ENCODE results near the gene ZNF391. TPM values are rescaled to one million over a fixed set of nuclear protein-coding genes. Genes with fewer than 3 reads are reported as not detected.

ZNF391 gene
- total RNA-seq = 0.54 and 0.66 TPM in 2 replicates

DNA sequence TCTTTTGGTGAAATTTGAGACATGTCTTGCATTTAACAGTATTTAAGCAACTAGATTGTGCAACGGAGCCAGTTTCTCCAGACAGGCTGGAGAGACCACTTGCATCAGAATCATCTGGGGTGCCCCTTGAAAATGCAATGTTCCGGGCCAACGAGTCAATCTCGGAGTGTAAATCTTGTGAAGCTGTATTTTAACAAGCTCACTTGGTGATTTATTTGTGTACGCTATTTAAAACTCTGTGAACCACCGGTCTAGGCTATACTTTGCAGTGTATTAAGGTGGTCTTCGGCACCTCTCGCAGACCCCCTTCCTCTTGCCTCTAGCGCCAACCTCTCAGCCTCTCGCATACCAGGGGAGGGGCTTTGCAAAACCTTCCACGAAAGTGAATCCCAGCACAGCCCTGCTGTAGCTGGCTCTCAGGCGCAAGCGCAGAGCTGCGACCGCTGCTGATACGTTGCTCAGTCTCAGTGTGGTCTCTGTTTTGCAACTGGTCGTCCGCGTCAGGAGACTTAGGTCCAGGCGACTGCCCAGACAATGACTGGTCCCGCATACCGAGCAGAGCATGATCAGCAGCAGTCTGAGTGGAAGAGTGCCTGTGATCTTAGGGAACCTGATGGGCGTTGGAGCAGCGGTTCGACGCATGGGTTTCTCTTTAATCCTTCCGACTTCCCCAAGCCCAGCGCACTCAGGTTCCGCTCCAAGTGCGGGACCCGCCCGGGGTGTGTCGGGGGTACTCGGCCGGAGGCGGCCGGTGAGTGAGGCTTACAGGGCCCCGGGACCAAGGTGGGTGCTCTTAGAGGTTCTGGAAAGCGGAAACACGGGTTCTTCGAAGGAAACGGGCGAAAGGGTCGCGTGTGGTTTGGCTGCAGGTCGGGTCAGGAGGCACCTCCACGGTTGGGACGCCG, at the start of gene ZNF391:
ZNF391 (plus strand) TSS at position 467 of the 905 bp plus-strand sequence. CDS start 11,612 bp downstream, outside the sequence.

Other genes with a start within 250 kb of the ZNF391 start
- gene PRSS16, start 141.1 kb upstream of the ZNF391 start, total RNA-seq = not detected in 2 replicates
- gene POM121L2, start 76.5 kb upstream of the ZNF391 start, total RNA-seq = not detected in 2 replicates
- 5.6 and 7.3 TPM in 2 replicates for gene ZNF184, start 84.3 kb downstream of the ZNF391 start, total RNA-seq

Measured in endothelial cell of coronary artery (primary cell).